Fibroblast of peridontal ligament (primary cell): ENCODE data around the gene MPND.

Source experiments
- DNase-seq: peaks from one replicate; pipeline ENCODE4 v3.0.0-alpha.2; 2010; ENCODE audit errors: extremely low read depth

The MPND gene

DNA sequence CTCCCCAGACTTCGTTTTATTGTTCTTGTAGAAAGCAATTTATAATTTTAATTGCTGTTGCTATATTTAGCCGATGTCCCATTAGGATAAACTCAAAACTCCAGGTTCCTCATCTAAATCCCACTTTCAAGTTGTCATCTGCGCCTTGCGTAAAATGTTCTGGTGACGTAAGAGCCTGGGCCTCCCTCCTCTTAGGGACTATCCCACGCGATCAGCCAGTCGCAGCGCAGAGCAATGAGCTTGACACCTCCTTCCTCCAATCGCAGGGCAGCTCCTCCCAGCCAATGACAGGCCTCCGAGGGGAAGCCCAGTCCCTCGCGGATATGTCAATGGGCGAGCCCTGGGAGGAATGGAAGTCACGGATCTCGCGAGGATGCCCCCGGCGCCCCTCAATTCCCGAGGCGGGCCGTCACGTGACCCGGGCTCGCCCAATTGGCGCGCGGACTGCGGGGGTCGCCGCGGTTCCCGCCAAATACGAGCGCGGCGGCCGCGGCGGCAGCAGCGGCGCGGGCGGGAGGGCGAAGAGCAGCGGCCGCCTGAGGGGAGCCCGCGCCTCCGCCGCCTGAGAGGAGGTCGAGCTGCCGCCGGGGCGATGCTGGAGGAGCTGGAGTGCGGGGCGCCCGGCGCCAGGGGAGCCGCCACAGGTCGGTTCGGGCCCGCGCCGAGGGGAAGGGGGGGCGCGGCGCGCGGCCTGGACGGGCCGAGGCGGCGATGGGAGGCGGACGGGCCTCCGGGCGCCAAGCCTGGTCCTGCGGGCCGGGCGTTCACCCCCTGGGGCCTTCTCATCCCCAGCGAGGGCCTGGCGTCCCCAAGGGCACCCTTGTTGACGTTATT lies 59.0 kb downstream of the MPND start, which contains the start of gene CHAF1A:
Gene CHAF1A, plus strand, starts transcription at position 470 of the 834 bp plus-strand sequence. Its CDS starts 123 bp downstream, at position 593.
- DNase-seq: peak; percentile 100

DNA sequence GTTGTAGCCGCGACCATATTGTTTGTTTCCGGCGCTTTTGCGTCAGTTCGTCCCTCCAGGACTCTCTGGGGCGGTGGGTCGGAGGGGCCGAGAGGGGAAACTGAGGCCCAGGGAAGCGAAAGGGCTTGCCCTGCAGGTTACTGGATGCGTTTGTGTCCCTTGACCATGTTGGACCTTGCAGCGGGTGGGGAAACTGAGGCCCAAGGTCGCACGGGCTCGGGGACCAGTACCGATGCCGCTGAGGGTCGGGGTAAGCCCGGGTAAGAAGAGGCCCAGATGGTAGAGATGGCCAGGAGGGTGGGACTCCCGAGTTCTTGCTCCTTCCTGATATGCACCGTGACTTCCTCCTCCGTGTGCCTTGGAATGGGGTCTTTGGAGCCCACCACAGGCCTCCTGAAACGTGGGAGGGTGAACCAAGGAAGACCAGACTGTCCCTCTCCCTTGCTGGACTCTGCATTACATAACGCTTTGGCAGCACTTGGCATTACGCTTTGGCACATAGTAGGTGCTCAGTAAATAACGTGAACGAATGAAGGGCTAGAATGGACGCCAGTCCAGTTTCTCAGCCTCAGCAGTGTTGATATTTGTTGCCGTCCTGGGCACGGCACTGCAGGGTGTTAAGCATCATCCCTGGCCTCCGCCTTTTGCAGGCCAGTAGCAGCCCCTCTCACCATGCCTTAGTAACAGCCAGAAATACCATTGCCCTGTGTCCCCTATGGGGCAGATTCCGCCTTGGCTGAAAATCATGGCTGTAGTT lies 59.8 kb downstream of the MPND start:
- DNase-seq: no peak

DNA sequence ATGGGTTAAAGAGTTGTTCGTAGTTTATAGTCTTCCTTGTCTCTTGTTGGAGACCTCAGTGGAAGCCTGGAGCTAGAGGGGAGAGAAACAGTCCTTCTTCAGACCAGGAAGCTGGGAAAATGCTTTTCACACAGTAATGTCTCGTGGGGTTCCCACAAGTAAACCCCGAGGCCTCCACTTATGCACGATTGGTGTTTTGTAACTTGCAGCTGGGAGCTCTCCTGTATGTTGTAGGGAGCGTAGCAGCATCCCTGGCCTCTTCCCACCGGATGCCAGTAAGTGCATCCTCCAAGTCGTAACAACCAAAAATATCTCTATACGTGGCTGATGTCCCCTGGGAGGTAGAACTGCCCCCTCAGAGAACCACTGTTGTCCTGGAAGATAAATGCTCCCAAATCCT lies 62.6 kb downstream of the MPND start:
- no peak for DNase-seq

DNA sequence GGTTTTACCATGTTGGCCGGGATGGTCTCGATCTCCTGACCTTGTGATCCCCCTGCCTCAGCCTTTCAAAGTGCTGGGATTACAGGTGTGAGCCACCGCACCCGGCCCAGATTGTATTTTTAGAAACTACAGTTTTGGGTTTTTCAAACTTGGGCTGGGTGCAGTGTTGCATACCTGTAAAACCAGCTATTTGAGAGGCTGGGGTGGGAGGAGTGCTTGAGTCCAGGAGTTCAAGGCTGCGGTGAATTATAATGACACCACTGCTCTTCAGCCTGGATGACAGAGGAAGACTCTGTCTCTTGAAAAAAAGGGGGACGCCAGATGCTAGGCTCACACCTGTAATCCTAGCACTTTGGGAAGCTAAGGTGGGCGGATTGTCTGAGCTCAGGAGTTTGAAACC lies 63.3 kb downstream of the MPND start:
- DNase-seq: no peak

DNA sequence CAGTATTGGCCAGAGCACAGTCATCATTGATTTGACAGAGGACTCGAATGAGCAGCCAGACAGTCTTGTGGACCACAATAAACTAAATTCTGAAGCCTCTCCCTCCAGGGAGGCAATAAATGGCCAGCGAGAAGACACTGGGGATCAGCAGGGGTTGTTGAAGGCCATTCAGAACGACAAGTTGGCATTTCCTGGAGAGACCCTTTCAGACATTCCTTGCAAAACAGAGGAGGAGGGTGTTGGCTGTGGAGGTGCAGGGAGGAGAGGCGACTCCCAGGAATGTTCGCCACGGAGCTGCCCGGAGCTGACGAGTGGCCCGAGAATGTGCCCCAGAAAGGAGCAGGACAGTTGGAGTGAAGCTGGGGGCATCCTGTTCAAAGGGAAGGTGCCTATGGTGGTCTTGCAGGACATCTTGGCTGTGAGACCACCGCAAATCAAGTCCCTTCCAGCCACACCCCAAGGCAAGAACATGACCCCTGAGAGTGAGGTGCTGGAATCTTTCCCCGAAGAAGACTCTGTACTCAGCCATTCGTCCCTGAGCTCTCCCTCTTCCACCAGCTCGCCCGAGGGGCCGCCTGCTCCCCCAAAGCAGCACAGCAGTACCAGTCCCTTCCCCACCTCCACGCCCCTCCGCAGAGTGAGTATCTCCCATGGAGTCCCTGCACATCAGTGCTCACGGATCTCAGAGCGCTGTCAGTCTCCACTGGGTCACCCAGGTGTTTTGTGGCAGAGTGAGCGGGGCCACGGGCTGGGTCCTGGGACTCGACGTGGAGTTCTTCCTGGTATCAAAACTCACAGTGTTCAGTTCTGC lies 66.0 kb downstream of the MPND start:
- DNase-seq: no peak
